Keratinocyte (primary cell): ENCODE results near the gene EPHB2. TPM values are rescaled to one million over a fixed set of nuclear protein-coding genes. Genes with fewer than 3 reads are reported as not detected.

Experiments
- DNase-seq: peaks from one replicate; pipeline ENCODE4 v3.0.0-alpha.2; 2011; ENCODE audit warnings: low read depth, missing footprints, low spot score
- FAIRE-seq: peaks from 2 replicates; lab custom pipeline; 2011; peaks lifted over from hg19 to GRCh38; lab: Jason Lieb, UNC
- H2AFZ ChIP-seq: 2 replicates; pipeline ENCODE4 v1.6.0; 2012; ENCODE audit warnings: low read length, control low read depth, inconsistent platforms; ENCODE audit not compliant: control insufficient read depth
- H3K27ac ChIP-seq: 2 replicates; pipeline ENCODE4 v1.5.1; 2011; ENCODE audit warnings: low read length; ENCODE audit not compliant: control insufficient read depth, insufficient read depth
- H3K27me3 ChIP-seq: 3 replicates; pipeline ENCODE4 v1.6.0; 2011; ENCODE audit warnings: low read length; ENCODE audit not compliant: control insufficient read depth, insufficient read depth; ENCODE audit errors: extremely low read depth
- H3K36me3 ChIP-seq, 2 experiments: 2 replicates in 1 of 2; 3 replicates in 1 of 2; pipeline ENCODE4 v1.5.1; 2011; ENCODE audit warnings: low read length in 2 of 2, mild to moderate bottlenecking in 1 of 2; ENCODE audit not compliant: control insufficient read depth in 2 of 2, insufficient read depth in 2 of 2; ENCODE audit errors: extremely low read depth in 1 of 2
- H3K4me1 ChIP-seq: 3 replicates; pipeline ENCODE4 v1.5.1; 2011; ENCODE audit warnings: low read length; ENCODE audit not compliant: control insufficient read depth, insufficient read depth; ENCODE audit errors: extremely low read depth
- H3K4me2 ChIP-seq: 3 replicates; pipeline ENCODE4 v1.6.0; 2011; ENCODE audit warnings: low read depth, low read length; ENCODE audit not compliant: control insufficient read depth, insufficient read depth; ENCODE audit errors: extremely low read depth
- H3K4me3 ChIP-seq, 3 experiments: fragments of 200-600 bp in 1 of 3; sonication (generic) in 1 of 3; 2 replicates in 2 of 3; 3 replicates in 1 of 3; pipeline ENCODE4 v1.5.1; 2011 to 2016; ENCODE audit warnings: low read length in 3 of 3, mild to moderate bottlenecking in 3 of 3, control low read depth in 2 of 3, inconsistent platforms in 1 of 3, low read depth in 1 of 3, mixed read lengths in 1 of 3, mixed run types in 1 of 3, moderate library complexity in 1 of 3; ENCODE audit not compliant: control insufficient read depth in 2 of 3, insufficient read depth in 2 of 3; ENCODE audit errors: extremely low read depth in 1 of 3
- H3K79me2 ChIP-seq: 2 replicates; pipeline ENCODE4 v1.6.0; 2012; ENCODE audit warnings: low read length; ENCODE audit not compliant: control insufficient read depth, insufficient read depth
- H3K9ac ChIP-seq: 3 replicates; pipeline ENCODE4 v1.6.0; 2011; ENCODE audit warnings: low read length; ENCODE audit not compliant: control insufficient read depth, insufficient read depth; ENCODE audit errors: extremely low read depth
- H3K9me1 ChIP-seq: 3 replicates; pipeline ENCODE4 v1.6.0; 2011; ENCODE audit warnings: low read length; ENCODE audit not compliant: control insufficient read depth, insufficient read depth; ENCODE audit errors: extremely low read depth
- H3K9me3 ChIP-seq: 2 replicates; pipeline ENCODE4 v1.5.1; 2012; ENCODE audit warnings: low read depth, low read length; ENCODE audit not compliant: control insufficient read depth
- H4K20me1 ChIP-seq: 3 replicates; pipeline ENCODE4 v1.6.0; 2011; ENCODE audit warnings: low read length; ENCODE audit not compliant: control insufficient read depth, insufficient read depth; ENCODE audit errors: extremely low read depth
- EZH2 ChIP-seq: IDR thresholded peaks from one replicate; pipeline ENCODE4 v1.6.1; 2012; ENCODE audit warnings: inconsistent platforms, mild to moderate bottlenecking, low read length, moderate library complexity
- dilution Hi-C: fragments of 300-500 bp; cut with MboI; formaldehyde crosslinking; loops from one replicate; pipeline ENCODE4 v1.7.0; 2020; ENCODE audit warnings: low sequenced_read_pairs; ENCODE audit not compliant: extremely low pct_ligation_motif_present
- polyA plus RNA-seq, 5 experiments: library from polyadenylated mRNA; depleted of rRNA in 3 of 5; stranded (reverse) in 3 of 5; stranded (forward) in 1 of 5; unstranded in 1 of 5; fragments of >200 nt; gene quantifications; 1 replicate in 1 of 5; 2 replicates in 3 of 5; 3 replicates in 1 of 5; pipeline versions ENCODE4 v1.2.1 to v1.2.3, GENCODE V29; 2011 to 2012; ENCODE audit warnings: missing spikeins in 2 of 5, low read depth in 1 of 5, low replicate concordance in 1 of 5
- TF ChIP-seq, protein P1 (sequence below), 3 experiments: IDR thresholded peaks in 1 of 3; conservative IDR thresholded peaks in 1 of 3; optimal IDR thresholded peaks in 1 of 3; 2 replicates in 2 of 3; 3 replicates in 1 of 3; pipeline versions ENCODE3 to v1.5.1; 2011; ENCODE audit warnings: low read length in 3 of 3, mild to moderate bottlenecking in 3 of 3, moderate library complexity in 2 of 3, control low read depth in 1 of 3, inconsistent platforms in 1 of 3; ENCODE audit not compliant: insufficient read depth in 2 of 3; ENCODE audit errors: extremely low read depth in 1 of 3

The EPHB2 gene
- polyA plus RNA-seq, 1 donor (not counting 4 experiments of a cell fraction or from before 2014, with no cell fraction given): 0.10 TPM

DNA sequence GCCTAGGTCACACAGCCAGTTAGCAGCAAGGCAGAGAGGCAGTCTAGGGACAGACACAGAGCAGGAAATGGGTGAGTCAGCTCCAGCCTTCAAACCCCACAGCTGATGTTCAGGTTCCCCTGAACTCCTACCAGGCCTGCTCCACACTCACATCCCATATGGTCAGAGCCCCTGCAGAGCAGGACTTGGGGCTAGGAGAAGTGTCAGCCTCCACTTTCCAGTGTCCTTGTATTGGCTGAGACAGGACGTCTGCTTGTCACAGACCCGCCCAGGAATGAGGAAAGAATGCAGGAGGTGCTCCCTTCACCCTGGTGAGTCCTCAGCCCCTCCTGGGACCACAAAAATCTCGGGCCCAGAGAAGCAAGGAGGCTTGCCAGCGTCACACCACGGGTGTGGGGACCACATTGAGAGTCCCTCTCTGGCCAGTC, 169.5 kb downstream of the EPHB2 start:
- dilution Hi-C loops: no loop called here
- H4K20me1 ChIP-seq: no peaks in the 10 kb centered on the region
- H3K9me3 ChIP-seq: no peaks in the 10 kb centered on the region
- no peak overlapping the region for H3K9ac ChIP-seq
- no peaks in the 10 kb centered on the region for H3K79me2 ChIP-seq
- no peaks in the 10 kb centered on the region for H3K4me1 ChIP-seq
- no peaks in the 10 kb centered on the region for H3K36me3 ChIP-seq
- H3K27ac ChIP-seq: no peak overlapping the region
- no peak overlapping the region for H3K4me2 ChIP-seq
- H3K9me1 ChIP-seq: no peaks in the 10 kb centered on the region
- FAIRE-seq: peak; percentile 13
- H3K27me3 ChIP-seq: peaks cover 26% of the 10 kb centered on the region
- H2AFZ ChIP-seq: no peak overlapping the region
- no peak for DNase-seq
- no peak for TF ChIP-seq EZH2
- TF ChIP-seq, protein P1, sequence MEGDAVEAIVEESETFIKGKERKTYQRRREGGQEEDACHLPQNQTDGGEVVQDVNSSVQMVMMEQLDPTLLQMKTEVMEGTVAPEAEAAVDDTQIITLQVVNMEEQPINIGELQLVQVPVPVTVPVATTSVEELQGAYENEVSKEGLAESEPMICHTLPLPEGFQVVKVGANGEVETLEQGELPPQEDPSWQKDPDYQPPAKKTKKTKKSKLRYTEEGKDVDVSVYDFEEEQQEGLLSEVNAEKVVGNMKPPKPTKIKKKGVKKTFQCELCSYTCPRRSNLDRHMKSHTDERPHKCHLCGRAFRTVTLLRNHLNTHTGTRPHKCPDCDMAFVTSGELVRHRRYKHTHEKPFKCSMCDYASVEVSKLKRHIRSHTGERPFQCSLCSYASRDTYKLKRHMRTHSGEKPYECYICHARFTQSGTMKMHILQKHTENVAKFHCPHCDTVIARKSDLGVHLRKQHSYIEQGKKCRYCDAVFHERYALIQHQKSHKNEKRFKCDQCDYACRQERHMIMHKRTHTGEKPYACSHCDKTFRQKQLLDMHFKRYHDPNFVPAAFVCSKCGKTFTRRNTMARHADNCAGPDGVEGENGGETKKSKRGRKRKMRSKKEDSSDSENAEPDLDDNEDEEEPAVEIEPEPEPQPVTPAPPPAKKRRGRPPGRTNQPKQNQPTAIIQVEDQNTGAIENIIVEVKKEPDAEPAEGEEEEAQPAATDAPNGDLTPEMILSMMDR (optimal IDR thresholded peaks at IDR 0.05 in 1 of 3, IDR thresholded peaks at IDR 0.05 in 1 of 3, conservative IDR thresholded peaks at IDR 0.05 in 1 of 3; ENCODE audit: extremely low read depth in 1 of 3, insufficient read depth in 2 of 3, low read length in 3 of 3): no peak
- no peak overlapping the region for H3K4me3 ChIP-seq

DNA sequence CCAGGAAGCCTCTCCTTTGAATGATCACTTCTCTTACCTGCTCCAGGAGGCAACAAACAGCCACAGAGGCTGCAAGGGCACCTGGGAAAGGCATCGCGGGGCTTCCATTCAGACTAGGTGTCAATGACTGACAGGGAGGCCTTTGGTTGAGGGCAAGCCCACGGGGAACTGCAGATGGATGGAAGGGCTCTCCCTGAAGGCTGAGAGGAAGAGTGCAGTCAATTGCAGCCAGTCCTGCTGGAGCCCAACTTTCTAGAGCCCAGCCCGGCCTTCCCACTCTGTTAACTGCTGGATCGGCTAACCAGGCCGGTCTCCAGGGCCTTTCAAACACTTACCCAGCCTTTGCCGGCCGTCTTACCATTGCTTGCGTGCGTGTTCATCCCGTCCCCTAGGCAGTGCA, 172.8 kb downstream of the EPHB2 start:
- Histone ChIP-seq H4K20me1 (no peaks in the 10 kb centered on the region), H3K9ac (no peak overlapping the region), H3K9me1 (no peaks in the 10 kb centered on the region), H3K27me3 (peaks cover 15% of the 10 kb centered on the region), H3K36me3 (no peaks in the 10 kb centered on the region), H3K4me1 (no peaks in the 10 kb centered on the region), H2AFZ (no peak overlapping the region), H3K79me2 (no peaks in the 10 kb centered on the region), H3K9me3 (no peaks in the 10 kb centered on the region), H3K4me2 (no peak overlapping the region), H3K27ac (no peak overlapping the region), H3K4me3 (no peak overlapping the region)
- DNase-seq: no peak
- TF ChIP-seq, protein P1 (optimal IDR thresholded peaks at IDR 0.05 in 1 of 3, IDR thresholded peaks at IDR 0.05 in 1 of 3, conservative IDR thresholded peaks at IDR 0.05 in 1 of 3; ENCODE audit: extremely low read depth in 1 of 3, insufficient read depth in 2 of 3, low read length in 3 of 3): no peak
- no peak for TF ChIP-seq EZH2
- dilution Hi-C loops: no loop called here
- no peak for FAIRE-seq
